K562 treated with DMSO at 1 percent for 4 hours (cell line): ENCODE results near the gene ASB3. TPM values are rescaled to one million over a fixed set of nuclear protein-coding genes. Genes with fewer than 3 reads are reported as not detected.

ENCODE experiments used
- total RNA-seq: library from RNA; unstranded; fragments of 300-600 nt; gene quantifications from 2 replicates; pipeline ENCODE4 v1.2.3, GENCODE V29; 2022; ENCODE audit not compliant: insufficient read depth

ASB3 gene
- total RNA-seq: 9.5 and 10.6 TPM in 2 replicates

GRCh38 chr2:53786705-53787613, at the start of gene ASB3, which contains the start of gene ERLEC1:
Gene ASB3, minus strand, starts transcription at chr2:53786953. Its CDS starts 21,381 bp downstream, at chr2:53765572.
Gene ERLEC1, plus strand, starts transcription at chr2:53787044. Its CDS starts 167 bp downstream, at chr2:53787211.

GRCh38 chr2:53767405-53768241, 19.1 kb downstream of the ASB3 start, which contains the start of gene CHAC2:
Gene CHAC2, plus strand, starts transcription at chr2:53767804. Its CDS starts 83 bp downstream, at chr2:53767887.

Other genes with a start within 250 kb of the ASB3 start
- 7.9 and 8.7 TPM in 2 replicates for gene CHAC2, start 19.1 kb downstream of the ASB3 start, total RNA-seq
- gene ERLEC1, start 91 bp upstream of the ASB3 start, total RNA-seq: 23.4 and 27.1 TPM in 2 replicates
- gene GPR75, start 73.0 kb upstream of the ASB3 start, total RNA-seq: 1.6 and 3.1 TPM in 2 replicates
- 29.9 and 30.3 TPM in 2 replicates for gene PSME4, start 184.0 kb upstream of the ASB3 start, total RNA-seq